HEK293 (cell line): ENCODE results near the gene LZTFL1.

ENCODE experiments used
- BCL11A ChIP-seq: fragments of 450-650 bp; formaldehyde crosslinking; IDR thresholded peaks from 2 replicates; pipeline ENCODE4 v1.5.1; 2016; ENCODE audit warnings: low read depth, missing biosample characterization, missing genetic modification characterization
- CTCF ChIP-seq: fragments of 450-650 bp; formaldehyde crosslinking; IDR thresholded peaks from 2 replicates; pipeline ENCODE4 v1.5.1; 2016; ENCODE audit warnings: missing biosample characterization, missing genetic modification characterization
- ELK4 ChIP-seq: IDR thresholded peaks from 2 replicates; pipeline ENCODE4 v1.6.1; 2011; ENCODE audit warnings: mild to moderate bottlenecking, low read depth, low read length, borderline replicate concordance
- REST ChIP-seq: fragments of 450-650 bp; formaldehyde crosslinking; IDR thresholded peaks from 2 replicates; pipeline ENCODE4 v1.5.1; 2016; ENCODE audit warnings: missing biosample characterization, missing genetic modification characterization
- SALL2 ChIP-seq: fragments of 450-650 bp; formaldehyde crosslinking; IDR thresholded peaks from 2 replicates; pipeline ENCODE4 v1.5.0; 2017; ENCODE audit warnings: missing biosample characterization, mild to moderate bottlenecking, missing genetic modification characterization, borderline replicate concordance
- ZNF2 ChIP-seq: fragments of 450-650 bp; formaldehyde crosslinking; IDR thresholded peaks from 2 replicates; pipeline ENCODE4 v1.5.1; 2016; ENCODE audit warnings: missing biosample characterization, missing genetic modification characterization
- ZNF311 ChIP-seq: fragments of 450-650 bp; formaldehyde crosslinking; IDR thresholded peaks from 2 replicates; pipeline ENCODE4 v1.5.1; 2017; ENCODE audit warnings: missing biosample characterization, missing genetic modification characterization, borderline replicate concordance
- ZNF324 ChIP-seq: fragments of 450-650 bp; formaldehyde crosslinking; IDR thresholded peaks from 2 replicates; pipeline ENCODE4 v1.5.1; 2016; ENCODE audit warnings: missing biosample characterization, missing genetic modification characterization
- ZNF416 ChIP-seq: fragments of 450-650 bp; formaldehyde crosslinking; IDR thresholded peaks from 2 replicates; pipeline ENCODE4 v1.5.1; 2016; ENCODE audit warnings: missing biosample characterization, missing genetic modification characterization

- TF ChIP-seq REST = no peak
- TF ChIP-seq ZNF416 (tag by site-specific recombination) = no peak
- TF ChIP-seq BCL11A (tag by site-specific recombination) = no peak
- no peak for TF ChIP-seq ZNF324 (tag by site-specific recombination)
- no peak for TF ChIP-seq ZNF311 (tag by site-specific recombination)
- TF ChIP-seq CTCF (tag by site-specific recombination) = no peak
- no peak for TF ChIP-seq ZNF2
- TF ChIP-seq SALL2 (tag by site-specific recombination) = no peak
- TF ChIP-seq ELK4 = no peak
These were observed 38.8 kb upstream of the LZTFL1 start for GRCh38 chr3:45880725-45881077.
